Measurements from ENCODE around the gene UBE2S. TPM values are rescaled to one million over a fixed set of nuclear protein-coding genes. Genes with fewer than 3 reads are reported as not detected.

UBE2S gene
- total and polyA plus RNA-seq, 10 of the 15 experiments (the other 5 are each of a cell fraction or from before 2014, with no cell fraction given), result 2.3 to 640 (median 127) TPM

DNA sequence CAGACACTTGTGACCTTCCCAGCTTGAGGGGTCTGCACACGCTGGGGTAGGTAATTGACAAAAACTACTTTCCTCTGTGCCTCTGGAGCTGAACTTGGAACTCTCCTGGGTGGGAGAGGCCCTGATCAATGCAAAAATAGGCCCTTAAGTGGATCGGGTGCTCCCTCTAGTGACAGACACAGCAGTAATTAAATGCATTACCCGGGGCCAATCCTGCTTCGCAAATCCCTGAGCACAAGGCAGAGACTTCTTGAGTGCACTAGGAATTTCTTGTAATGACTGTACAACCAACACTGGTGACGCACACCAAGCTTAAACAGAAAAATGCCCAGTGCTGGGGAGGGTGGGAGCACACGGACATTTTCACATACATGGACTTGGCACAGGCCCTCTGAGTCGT is 10.6 kb upstream of the UBE2S start (continued):
- TF ChIP-seq EED (IDR thresholded peaks at IDR 0.05; ENCODE audit: low read depth) (no peak), CUX1 (IDR thresholded peaks at IDR 0.05; ENCODE audit: insufficient replicate concordance, low read depth, low read length) (no peak), IRF3 (IDR thresholded peaks at IDR 0.05) (no peak), DPF2 (IDR thresholded peaks at IDR 0.05) (no peak), BHLHE40 (IDR thresholded peaks at IDR 0.05; ENCODE audit: borderline replicate concordance in 1 of 2, low read depth in 2 of 2, low read length in 1 of 2) (0 out of 4 replicates have a peak, but pooled peaks of 1 of the 2 experiments have one; percentile 19), FOXK2 (IDR thresholded peaks at IDR 0.05) (no peak), IKZF2 (IDR thresholded peaks at IDR 0.05) (no peak), CHD4 (IDR thresholded peaks at IDR 0.05) (no peak), NR2C1 (IDR thresholded peaks at IDR 0.05) (no peak), NBN (IDR thresholded peaks at IDR 0.05) (no peak), EGR1 (IDR thresholded peaks at IDR 0.05; ENCODE audit: borderline replicate concordance in 1 of 2, low read depth in 2 of 2, low read length in 2 of 2) (no peak), RBBP5 (conservative IDR thresholded peaks at IDR 0.05) (no peak), YY1 (IDR thresholded peaks at IDR 0.05; ENCODE audit: low read depth, low read length) (0 out of 2 replicates have a peak, but pooled peaks have one; percentile 41)
